Measurements from ENCODE around the gene TRIM29.

The TRIM29 gene

DNA sequence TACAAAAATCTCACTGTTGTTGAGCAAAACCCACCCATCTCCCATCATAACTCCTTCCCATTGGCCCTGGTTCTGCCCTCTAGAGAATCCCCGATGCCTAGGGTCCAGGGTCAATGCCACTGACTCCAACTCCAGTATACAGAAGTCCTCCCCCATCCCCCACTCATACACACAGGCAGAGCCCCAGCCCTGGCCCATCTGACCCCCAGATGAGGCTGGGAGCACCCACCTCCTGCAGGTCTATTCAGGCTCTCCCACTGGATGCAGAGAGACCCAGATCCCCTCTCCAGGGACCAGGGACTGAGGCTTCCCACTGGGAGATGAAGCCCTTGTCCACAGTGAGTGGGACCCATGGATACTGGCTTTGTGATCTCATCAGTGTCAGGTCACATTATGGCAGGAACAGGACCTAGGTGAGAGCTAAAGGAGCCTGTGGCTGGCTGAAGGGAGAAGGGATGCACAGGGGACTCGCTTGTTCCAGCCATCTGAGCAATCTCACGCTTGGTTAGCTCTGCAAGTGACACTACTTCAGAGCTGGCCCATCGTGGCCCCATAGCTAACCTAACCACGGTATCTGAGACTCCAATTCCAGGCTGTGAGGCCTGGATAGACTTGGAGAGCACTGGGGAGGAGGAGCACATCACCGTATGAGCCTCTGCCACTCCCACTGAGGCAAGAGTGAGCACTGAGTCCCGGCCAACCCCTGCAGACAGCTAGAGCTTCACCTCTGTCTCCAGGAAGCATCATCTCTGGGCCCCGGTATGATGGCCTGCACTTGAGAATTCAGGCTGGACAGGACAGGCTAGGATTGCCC, 35.7 kb downstream of the TRIM29 start:
- Histone ChIP-seq H4K91ac (ENCODE audit: low read depth, low read length, poor library complexity) (no peak overlapping the region), H3K4ac (ENCODE audit: low read length) (no peak overlapping the region), H2BK5ac (ENCODE audit: low read length) (no peak overlapping the region), H3K27me3 (ENCODE audit: control insufficient read depth in 3 of 3, insufficient read depth in 3 of 3, low read depth in 1 of 3, low read length in 3 of 3) (peaks cover 0 to 53% (median 0%) of the 10 kb centered on the region in 3 experiments), H2BK12ac (ENCODE audit: low read length) (peak overlapping the region; percentile 18), H2BK120ac (ENCODE audit: low read depth, low read length) (no peak overlapping the region), H3K27ac (replicated peaks; ENCODE audit: low read length) (no peak overlapping the region), H3K4me1 (ENCODE audit: control insufficient read depth in 2 of 2, insufficient read depth in 1 of 2, low read depth in 1 of 2, low read length in 2 of 2) (peaks cover 0 to 18% of the 10 kb centered on the region in 2 donors), H3K4me3 (ENCODE audit: low read length in 2 of 2) (no peak overlapping the region), H3K9me3 (replicated peaks in 1 of 2; ENCODE audit: control insufficient read depth in 2 of 2, insufficient read depth in 1 of 2, low read depth in 1 of 2, low read length in 2 of 2) (peaks cover 0 to 6% of the 10 kb centered on the region in 2 donors), H2AFZ (ENCODE audit: low read length) (no peak overlapping the region), H3K9ac (ENCODE audit: low read depth, low read length, poor library complexity) (no peak overlapping the region), H3K18ac (ENCODE audit: low read length) (peak overlapping the region; percentile 20), H2BK15ac (ENCODE audit: low read length) (no peak overlapping the region), H4K8ac (ENCODE audit: low read depth, low read length) (no peak overlapping the region), H3K79me1 (ENCODE audit: low read depth, low read length) (no peaks in the 10 kb centered on the region), H3K36me3 (replicated peaks in 1 of 2; ENCODE audit: control insufficient read depth in 2 of 2, insufficient read depth in 2 of 2, low read length in 2 of 2) (no peaks in the 10 kb centered on the region), H2AK5ac (ENCODE audit: low read depth, low read length) (peak overlapping the region; percentile 14), H3K23ac (ENCODE audit: low read depth, low read length, poor library complexity) (no peak overlapping the region), H3K4me2 (ENCODE audit: insufficient read depth, low read length, poor library complexity, severe bottlenecking) (no peak overlapping the region), H3K14ac (ENCODE audit: low read length) (no peak overlapping the region)
- no CpG with 5 or more reads among the region's 8 CpGs for WGBS, 2 donors (ENCODE audit: extremely low coverage in 2 of 2, insufficient read length in 2 of 2, insufficient replicate concordance in 1 of 2)
- no peak for DNase-seq (ENCODE audit: low spot score)

DNA sequence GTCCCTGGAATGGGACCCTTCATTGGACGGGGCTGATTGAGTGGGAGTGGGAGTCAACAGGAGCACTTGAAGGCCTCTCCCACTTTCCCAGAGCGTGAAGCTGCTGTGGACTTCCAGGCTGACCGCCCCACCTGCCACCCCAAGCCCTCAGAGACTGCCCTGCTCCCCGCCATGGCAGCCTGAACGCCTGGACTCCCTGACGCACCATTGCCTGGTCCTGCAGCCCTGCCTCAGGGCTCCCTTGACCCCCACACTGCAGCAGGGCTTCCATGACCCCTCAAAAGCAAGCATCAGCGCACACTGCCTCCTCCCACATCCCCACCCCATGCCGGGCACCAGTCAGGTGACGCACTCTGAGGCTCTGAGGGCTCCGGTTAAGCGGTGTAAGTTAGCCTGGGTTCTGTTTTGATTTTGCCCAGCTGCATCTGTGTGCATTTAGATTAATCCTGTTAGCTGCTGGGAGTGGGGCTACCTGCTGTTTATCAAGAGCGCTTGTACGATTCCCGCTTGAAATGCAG, 39.4 kb downstream of the TRIM29 start:
- Histone ChIP-seq H2BK12ac (ENCODE audit: low read length) (peak overlapping the region; percentile 82), H3K27me3 (ENCODE audit: control insufficient read depth in 3 of 3, insufficient read depth in 3 of 3, low read depth in 1 of 3, low read length in 3 of 3) (peaks cover 0 to 54% (median 0%) of the 10 kb centered on the region in 3 experiments), H4K8ac (ENCODE audit: low read depth, low read length) (no peak overlapping the region), H3K4me2 (ENCODE audit: insufficient read depth, low read length, poor library complexity, severe bottlenecking) (no peak overlapping the region), H3K36me3 (replicated peaks in 1 of 2; ENCODE audit: control insufficient read depth in 2 of 2, insufficient read depth in 2 of 2, low read length in 2 of 2) (no peaks in the 10 kb centered on the region), H2AK5ac (ENCODE audit: low read depth, low read length) (peak overlapping the region; percentile 92), H2BK5ac (ENCODE audit: low read length) (peak overlapping the region; percentile 79), H2BK120ac (ENCODE audit: low read depth, low read length) (no peak overlapping the region), H3K9me3 (replicated peaks in 1 of 2; ENCODE audit: control insufficient read depth in 2 of 2, insufficient read depth in 1 of 2, low read depth in 1 of 2, low read length in 2 of 2) (no peaks in the 10 kb centered on the region), H2BK15ac (ENCODE audit: low read length) (peak overlapping the region; percentile 71), H3K18ac (ENCODE audit: low read length) (peak overlapping the region; percentile 81), H2AFZ (ENCODE audit: low read length) (no peak overlapping the region), H4K91ac (ENCODE audit: low read depth, low read length, poor library complexity) (peak overlapping the region; percentile 18), H3K79me1 (ENCODE audit: low read depth, low read length) (no peaks in the 10 kb centered on the region), H3K4ac (ENCODE audit: low read length) (peak overlapping the region; percentile 24), H3K9ac (ENCODE audit: low read depth, low read length, poor library complexity) (peak overlapping the region; percentile 24), H3K14ac (ENCODE audit: low read length) (peak overlapping the region; percentile 44), H3K23ac (ENCODE audit: low read depth, low read length, poor library complexity) (no peak overlapping the region), H3K4me1 (ENCODE audit: control insufficient read depth in 2 of 2, insufficient read depth in 1 of 2, low read depth in 1 of 2, low read length in 2 of 2) (peaks cover 3 to 25% of the 10 kb centered on the region in 2 donors), H3K27ac (replicated peaks; ENCODE audit: low read length) (no peak overlapping the region), H3K4me3 (ENCODE audit: low read length in 2 of 2) (no peak overlapping the region)
- no peak for DNase-seq (ENCODE audit: low spot score)
- no CpG with 5 or more reads among the region's 14 CpGs for WGBS, 2 donors (ENCODE audit: extremely low coverage in 2 of 2, insufficient read length in 2 of 2, insufficient replicate concordance in 1 of 2)

DNA sequence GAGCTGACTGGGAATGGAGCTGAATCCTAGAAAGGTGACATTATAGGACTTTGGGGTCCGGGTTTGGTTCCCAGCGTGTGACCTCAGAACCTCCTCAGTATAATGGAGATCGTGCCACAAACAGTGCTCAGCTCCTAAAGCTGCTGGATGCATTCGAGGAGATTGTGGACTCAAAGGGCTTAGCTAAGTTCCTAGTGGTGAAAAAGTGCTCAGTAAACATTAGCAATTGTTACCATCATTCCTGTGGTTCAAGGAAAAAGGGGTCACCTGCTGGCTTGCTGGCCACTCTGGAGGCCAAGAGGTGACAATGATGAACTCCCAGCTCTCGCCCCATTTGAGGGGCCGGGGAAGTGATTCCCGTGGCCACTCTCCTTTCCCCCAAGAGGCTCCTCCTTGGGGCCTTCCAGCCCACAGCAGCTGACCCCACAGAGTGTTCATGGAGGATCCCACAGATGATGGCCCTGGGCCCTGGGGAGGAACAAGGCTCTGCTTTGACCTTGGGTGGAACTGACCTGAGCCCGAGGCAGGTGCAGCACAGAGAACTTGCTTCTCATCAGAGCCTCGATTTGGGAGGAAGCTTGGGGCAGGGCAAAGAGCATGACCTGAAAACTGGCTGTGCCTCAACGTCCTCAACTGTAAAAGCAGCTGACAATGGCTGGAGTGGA, 40.1 kb downstream of the TRIM29 start:
- WGBS, 2 donors (ENCODE audit: extremely low coverage in 2 of 2, insufficient read length in 2 of 2, insufficient replicate concordance in 1 of 2), result no CpG with 5 or more reads among the region's 10 CpGs

More for the DNA sequence above, 40.1 kb downstream of the TRIM29 start:
- DNase-seq (ENCODE audit: low spot score), result no peak
- H2BK120ac ChIP-seq (ENCODE audit: low read depth, low read length), result no peak overlapping the region
- H2AK5ac ChIP-seq (ENCODE audit: low read depth, low read length), result peak overlapping the region; percentile 92
- peak overlapping the region; percentile 69 for H2BK15ac ChIP-seq (ENCODE audit: low read length)
- no peak overlapping the region for H4K91ac ChIP-seq (ENCODE audit: low read depth, low read length, poor library complexity)
- no peak overlapping the region for H4K8ac ChIP-seq (ENCODE audit: low read depth, low read length)
- no peak overlapping the region for H3K4me3 ChIP-seq (ENCODE audit: low read length in 2 of 2)
- H3K14ac ChIP-seq (ENCODE audit: low read length), result no peak overlapping the region
- H3K36me3 ChIP-seq (replicated peaks in 1 of 2; ENCODE audit: control insufficient read depth in 2 of 2, insufficient read depth in 2 of 2, low read length in 2 of 2), result no peaks in the 10 kb centered on the region
- H2BK5ac ChIP-seq (ENCODE audit: low read length), result peak overlapping the region; percentile 79
- H3K27ac ChIP-seq (replicated peaks; ENCODE audit: low read length), result no peak overlapping the region
- no peaks in the 10 kb centered on the region for H3K79me1 ChIP-seq (ENCODE audit: low read depth, low read length)
- peak overlapping the region; percentile 17 for H2BK12ac ChIP-seq (ENCODE audit: low read length)
- peaks cover 3 to 24% of the 10 kb centered on the region in 2 donors for H3K4me1 ChIP-seq (ENCODE audit: control insufficient read depth in 2 of 2, insufficient read depth in 1 of 2, low read depth in 1 of 2, low read length in 2 of 2)
- peaks cover 0 to 54% (median 0%) of the 10 kb centered on the region in 3 experiments for H3K27me3 ChIP-seq (ENCODE audit: control insufficient read depth in 3 of 3, insufficient read depth in 3 of 3, low read depth in 1 of 3, low read length in 3 of 3)
- H3K9ac ChIP-seq (ENCODE audit: low read depth, low read length, poor library complexity), result no peak overlapping the region
- no peak overlapping the region for H3K4ac ChIP-seq (ENCODE audit: low read length)
- no peak overlapping the region for H3K4me2 ChIP-seq (ENCODE audit: insufficient read depth, low read length, poor library complexity, severe bottlenecking)
- H3K18ac ChIP-seq (ENCODE audit: low read length), result peak overlapping the region; percentile 53
- H3K23ac ChIP-seq (ENCODE audit: low read depth, low read length, poor library complexity), result no peak overlapping the region
- H2AFZ ChIP-seq (ENCODE audit: low read length), result no peak overlapping the region
- H3K9me3 ChIP-seq (replicated peaks in 1 of 2; ENCODE audit: control insufficient read depth in 2 of 2, insufficient read depth in 1 of 2, low read depth in 1 of 2, low read length in 2 of 2), result no peaks in the 10 kb centered on the region

Data from neuronal stem cell (in vitro differentiated cells).